MM.1S (cell line): ENCODE data around the gene DZIP1.

Experiments
- DNase-seq: peaks from one replicate; pipeline ENCODE4 v3.0.0-alpha.2; 2015
- H2AFZ ChIP-seq: fragments of 300-600 bp; sonication (generic); 2 replicates; pipeline ENCODE4 v1.6.0; 2016; ENCODE audit warnings: antibody characterized with exemption, low read length
- H3F3A ChIP-seq: fragments of 300-600 bp; sonication (generic); 2 replicates; pipeline ENCODE4 v1.6.1; 2016; ENCODE audit warnings: mild to moderate bottlenecking, antibody characterized with exemption, low read length, moderate library complexity, mixed read lengths; ENCODE audit not compliant: insufficient read depth
- H3K27ac ChIP-seq: fragments of 300-600 bp; sonication (generic); 2 replicates; pipeline ENCODE4 v1.5.1; 2016; ENCODE audit warnings: mild to moderate bottlenecking, low read length
- H3K27me3 ChIP-seq: fragments of 300-600 bp; sonication (generic); replicated peaks from 2 replicates; pipeline ENCODE4 v1.6.0; 2016; ENCODE audit warnings: low read length; ENCODE audit not compliant: insufficient read depth
- H3K36me3 ChIP-seq: fragments of 300-600 bp; sonication (generic); replicated peaks from 2 replicates; pipeline ENCODE4 v1.6.1; 2016; ENCODE audit warnings: mild to moderate bottlenecking, low read length, mixed read lengths; ENCODE audit not compliant: insufficient read depth
- H3K4me1 ChIP-seq: fragments of 300-600 bp; sonication (generic); 2 replicates; pipeline ENCODE4 v1.6.1; 2016; ENCODE audit warnings: low read length, mixed read lengths
- H3K4me2 ChIP-seq: fragments of 300-600 bp; sonication (generic); 2 replicates; pipeline ENCODE4 v1.6.0; 2016; ENCODE audit warnings: low read depth, low read length
- H3K4me3 ChIP-seq: fragments of 300-600 bp; sonication (generic); 2 replicates; pipeline ENCODE4 v1.5.1; 2016; ENCODE audit warnings: low read length, mixed read lengths
- H3K79me2 ChIP-seq: fragments of 300-600 bp; sonication (generic); 2 replicates; pipeline ENCODE4 v1.6.1; 2016; ENCODE audit warnings: mixed run types, low read length, mixed read lengths
- H3K9ac ChIP-seq: fragments of 300-600 bp; sonication (generic); 2 replicates; pipeline ENCODE4 v1.6.1; 2016; ENCODE audit warnings: low read length, mixed read lengths
- H3K9me2 ChIP-seq: fragments of 300-600 bp; sonication (generic); replicated peaks from 2 replicates; pipeline ENCODE4 v1.6.1; 2016; ENCODE audit warnings: mild to moderate bottlenecking, low read length, mixed read lengths; ENCODE audit not compliant: insufficient read depth
- H3K9me3 ChIP-seq: fragments of 300-600 bp; sonication (generic); replicated peaks from 2 replicates; pipeline ENCODE4 v1.6.1; 2016; ENCODE audit warnings: mild to moderate bottlenecking, low read length, mixed read lengths; ENCODE audit not compliant: insufficient read depth
- H4K20me1 ChIP-seq: fragments of 300-600 bp; sonication (generic); 2 replicates; pipeline ENCODE4 v1.6.1; 2016; ENCODE audit warnings: mild to moderate bottlenecking, low read length, moderate library complexity, mixed read lengths; ENCODE audit not compliant: insufficient read depth
- EZH2 ChIP-seq: fragments of 300-600 bp; sonication (generic); optimal IDR thresholded peaks from 2 replicates; pipeline ENCODE3; 2017; ENCODE audit warnings: low read depth, mild to moderate bottlenecking, antibody characterized with exemption, low read length, mixed read lengths
- EZH2phosphoT487 ChIP-seq: fragments of 300-600 bp; sonication (generic); IDR thresholded peaks from 2 replicates; pipeline ENCODE4 v1.6.1; 2018; ENCODE audit warnings: antibody characterized with exemption, low read length
- TF ChIP-seq, protein P1 (sequence below): fragments of 300-600 bp; sonication (generic); IDR thresholded peaks from 2 replicates; pipeline ENCODE4 v1.5.1; 2016; ENCODE audit warnings: antibody characterized with exemption, low read length, mixed read lengths

DZIP1 gene

DNA sequence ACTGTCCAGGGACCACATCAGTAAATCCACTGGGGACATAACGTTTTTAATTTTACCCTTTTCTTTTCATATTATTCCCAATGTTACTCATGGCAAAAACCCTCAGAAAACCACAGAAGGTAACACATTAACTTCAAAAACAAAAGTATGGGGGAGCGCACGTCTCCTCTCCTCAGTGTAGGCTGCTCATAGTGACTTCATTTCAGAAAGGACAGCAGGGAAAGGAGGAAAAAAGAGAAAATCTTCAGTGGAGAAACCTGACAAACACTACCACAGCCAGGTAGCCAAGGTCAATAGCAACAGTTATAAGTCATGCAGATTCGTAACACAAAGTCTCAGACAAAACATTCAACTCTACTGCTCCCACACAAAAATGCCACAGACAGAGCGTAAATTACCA is 21.4 kb downstream of the DZIP1 start:
- Histone ChIP-seq H3K4me3 (no peak overlapping the region), H3K9ac (no peak overlapping the region), H4K20me1 (no peaks in the 10 kb centered on the region), H3K79me2 (no peaks in the 10 kb centered on the region), H3K9me3 (no peaks in the 10 kb centered on the region), H3K27ac (no peak overlapping the region), H3K27me3 (no peaks in the 10 kb centered on the region), H2AFZ (no peak overlapping the region; the same call in 1 of the 2 replicates), H3K4me2 (no peak overlapping the region), H3F3A (no peaks in the 10 kb centered on the region), H3K36me3 (no peaks in the 10 kb centered on the region), H3K9me2 (no peaks in the 10 kb centered on the region), H3K4me1 (no peaks in the 10 kb centered on the region; the same call in 1 of the 2 replicates)
- DNase-seq = no peak
- TF ChIP-seq, protein P1, sequence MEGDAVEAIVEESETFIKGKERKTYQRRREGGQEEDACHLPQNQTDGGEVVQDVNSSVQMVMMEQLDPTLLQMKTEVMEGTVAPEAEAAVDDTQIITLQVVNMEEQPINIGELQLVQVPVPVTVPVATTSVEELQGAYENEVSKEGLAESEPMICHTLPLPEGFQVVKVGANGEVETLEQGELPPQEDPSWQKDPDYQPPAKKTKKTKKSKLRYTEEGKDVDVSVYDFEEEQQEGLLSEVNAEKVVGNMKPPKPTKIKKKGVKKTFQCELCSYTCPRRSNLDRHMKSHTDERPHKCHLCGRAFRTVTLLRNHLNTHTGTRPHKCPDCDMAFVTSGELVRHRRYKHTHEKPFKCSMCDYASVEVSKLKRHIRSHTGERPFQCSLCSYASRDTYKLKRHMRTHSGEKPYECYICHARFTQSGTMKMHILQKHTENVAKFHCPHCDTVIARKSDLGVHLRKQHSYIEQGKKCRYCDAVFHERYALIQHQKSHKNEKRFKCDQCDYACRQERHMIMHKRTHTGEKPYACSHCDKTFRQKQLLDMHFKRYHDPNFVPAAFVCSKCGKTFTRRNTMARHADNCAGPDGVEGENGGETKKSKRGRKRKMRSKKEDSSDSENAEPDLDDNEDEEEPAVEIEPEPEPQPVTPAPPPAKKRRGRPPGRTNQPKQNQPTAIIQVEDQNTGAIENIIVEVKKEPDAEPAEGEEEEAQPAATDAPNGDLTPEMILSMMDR = no peak
- no peak for TF ChIP-seq EZH2phosphoT487
- no peak for TF ChIP-seq EZH2

GRCh38 chr13:95620825-95621498 is 23.5 kb downstream of the DZIP1 start:
- H3K4me2 ChIP-seq = no peak overlapping the region
- no peak for DNase-seq
- H3F3A ChIP-seq = no peaks in the 10 kb centered on the region
- no peak overlapping the region for H3K4me3 ChIP-seq
- H3K9ac ChIP-seq = no peak overlapping the region
- no peaks in the 10 kb centered on the region for H3K9me3 ChIP-seq
- no peak overlapping the region for H3K27ac ChIP-seq
- H4K20me1 ChIP-seq = no peaks in the 10 kb centered on the region
- H3K4me1 ChIP-seq = no peaks in the 10 kb centered on the region; the same call in 1 of the 2 replicates
- TF ChIP-seq EZH2 = no peak
- TF ChIP-seq, protein P1 = no peak
- TF ChIP-seq EZH2phosphoT487 = no peak
- H3K9me2 ChIP-seq = no peaks in the 10 kb centered on the region
- no peaks in the 10 kb centered on the region for H3K36me3 ChIP-seq
- no peaks in the 10 kb centered on the region for H3K27me3 ChIP-seq
- no peak overlapping the region for H2AFZ ChIP-seq
- H3K79me2 ChIP-seq = no peaks in the 10 kb centered on the region

DNA sequence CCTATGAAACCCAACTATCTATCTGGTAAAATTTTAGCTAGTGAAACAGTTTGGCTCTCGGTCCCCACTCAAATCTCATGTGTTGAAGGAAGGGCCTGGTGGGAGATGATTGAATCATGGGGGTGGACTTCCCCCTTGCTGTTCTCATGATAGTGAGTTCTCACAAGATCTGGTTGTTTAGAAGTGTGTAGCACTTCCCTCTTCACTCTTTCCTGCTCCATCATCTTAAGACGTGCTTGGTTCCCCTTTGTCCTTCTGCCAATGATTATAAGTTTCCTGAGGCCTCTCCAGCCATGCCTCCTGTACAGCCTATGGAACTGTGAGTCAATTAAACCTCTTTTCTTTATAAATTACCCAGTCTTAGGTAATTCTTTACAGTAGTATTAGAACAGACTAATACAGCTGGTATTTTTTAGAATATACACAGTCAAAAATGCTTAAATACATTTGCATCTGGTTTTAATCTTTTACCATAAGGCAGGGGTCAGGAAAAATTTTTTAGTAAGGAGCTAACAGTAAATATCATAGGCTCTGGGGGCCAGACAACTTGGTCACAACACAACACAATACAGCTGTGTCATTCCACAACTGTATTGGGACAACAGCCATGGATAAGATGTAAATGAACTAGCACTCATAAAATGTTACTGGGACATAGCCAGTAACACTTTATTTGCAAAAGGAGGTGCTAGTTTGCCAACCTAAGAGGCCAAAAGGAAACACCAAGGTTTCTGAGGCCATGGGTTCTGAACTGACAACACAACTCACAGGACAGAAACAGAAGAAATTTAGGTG is 24.3 kb downstream of the DZIP1 start:
- TF ChIP-seq, protein P1 = no peak
- TF ChIP-seq EZH2 = no peak
- TF ChIP-seq EZH2phosphoT487 = no peak
- no peak overlapping the region for H3K4me3 ChIP-seq
- no peaks in the 10 kb centered on the region for H4K20me1 ChIP-seq
- H3K36me3 ChIP-seq = no peaks in the 10 kb centered on the region
- no peaks in the 10 kb centered on the region for H3K9me2 ChIP-seq
- H3F3A ChIP-seq = no peaks in the 10 kb centered on the region
- no peak overlapping the region for H3K4me2 ChIP-seq
- no peaks in the 10 kb centered on the region for H3K79me2 ChIP-seq
- no peaks in the 10 kb centered on the region for H3K27me3 ChIP-seq
- H2AFZ ChIP-seq = no peak overlapping the region
- no peaks in the 10 kb centered on the region for H3K9me3 ChIP-seq
- no peak for DNase-seq
- H3K9ac ChIP-seq = no peak overlapping the region
- H3K4me1 ChIP-seq = no peaks in the 10 kb centered on the region; the same call in 1 of the 2 replicates
- no peak overlapping the region for H3K27ac ChIP-seq
